ENCODE results near the gene HAPLN3. TPM values are rescaled to one million over a fixed set of nuclear protein-coding genes. Genes with fewer than 3 reads are reported as not detected.

Gene HAPLN3
- total and polyA plus RNA-seq, 4 donors = 0.21 to 0.51 (median 0.34) TPM

DNA sequence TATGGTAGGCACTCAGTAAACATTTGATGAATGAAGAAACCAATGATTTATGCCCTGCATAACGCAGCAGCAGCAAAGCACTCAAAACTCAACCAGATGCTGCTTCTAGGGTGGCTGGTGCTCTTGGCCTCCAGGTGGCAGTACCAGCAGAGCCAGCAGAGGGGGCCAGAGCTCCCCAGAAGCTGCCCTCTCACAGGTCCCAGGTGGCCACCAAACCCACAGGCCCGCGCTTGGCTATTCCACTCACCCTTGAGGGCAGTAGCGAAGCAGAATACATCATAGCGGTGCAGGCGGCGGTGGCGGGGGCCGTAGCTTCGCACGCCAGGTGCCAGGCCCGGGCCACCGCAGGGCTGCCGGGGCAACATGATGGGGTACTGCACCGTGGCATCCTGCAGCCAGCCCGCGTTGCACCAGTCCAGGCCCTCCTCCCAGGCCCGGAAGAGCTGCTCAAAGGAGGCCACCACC, 16.6 kb downstream of the HAPLN3 start:
- Histone ChIP-seq H3K27ac (ENCODE audit: low read depth in 1 of 2, low read length in 2 of 2) (no peak overlapping the region), H3K9ac (ENCODE audit: low read depth in 1 of 2, low read length in 2 of 2) (no peak overlapping the region), H3K9me3 (ENCODE audit: control insufficient read depth in 4 of 4, low read length in 3 of 4) (no peaks in the 10 kb centered on the region), H3K27me3 (ENCODE audit: control insufficient read depth in 4 of 4, insufficient read depth in 4 of 4, low read length in 3 of 4) (no peaks in the 10 kb centered on the region), H3K36me3 (ENCODE audit: control insufficient read depth in 4 of 4, insufficient read depth in 3 of 4, low read depth in 1 of 4, low read length in 3 of 4) (no peaks in the 10 kb centered on the region), H3K4me3 (ENCODE audit: low read depth in 1 of 3, low read length in 3 of 3) (no peak overlapping the region), H3K4me1 (ENCODE audit: control insufficient read depth in 4 of 4, insufficient read depth in 4 of 4, low read length in 3 of 4) (no peaks in the 10 kb centered on the region)
- TF ChIP-seq, protein P1, sequence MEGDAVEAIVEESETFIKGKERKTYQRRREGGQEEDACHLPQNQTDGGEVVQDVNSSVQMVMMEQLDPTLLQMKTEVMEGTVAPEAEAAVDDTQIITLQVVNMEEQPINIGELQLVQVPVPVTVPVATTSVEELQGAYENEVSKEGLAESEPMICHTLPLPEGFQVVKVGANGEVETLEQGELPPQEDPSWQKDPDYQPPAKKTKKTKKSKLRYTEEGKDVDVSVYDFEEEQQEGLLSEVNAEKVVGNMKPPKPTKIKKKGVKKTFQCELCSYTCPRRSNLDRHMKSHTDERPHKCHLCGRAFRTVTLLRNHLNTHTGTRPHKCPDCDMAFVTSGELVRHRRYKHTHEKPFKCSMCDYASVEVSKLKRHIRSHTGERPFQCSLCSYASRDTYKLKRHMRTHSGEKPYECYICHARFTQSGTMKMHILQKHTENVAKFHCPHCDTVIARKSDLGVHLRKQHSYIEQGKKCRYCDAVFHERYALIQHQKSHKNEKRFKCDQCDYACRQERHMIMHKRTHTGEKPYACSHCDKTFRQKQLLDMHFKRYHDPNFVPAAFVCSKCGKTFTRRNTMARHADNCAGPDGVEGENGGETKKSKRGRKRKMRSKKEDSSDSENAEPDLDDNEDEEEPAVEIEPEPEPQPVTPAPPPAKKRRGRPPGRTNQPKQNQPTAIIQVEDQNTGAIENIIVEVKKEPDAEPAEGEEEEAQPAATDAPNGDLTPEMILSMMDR (IDR thresholded peaks at IDR 0.05; ENCODE audit: low read depth, low read length, missing input control) = peak; percentile 41
- TF ChIP-seq RAD21 (IDR thresholded peaks at IDR 0.05) = peak in 1 of 2 donors; percentile 53
- no peak for TF ChIP-seq HNF4A (conservative IDR thresholded peaks at IDR 0.05)
- TF ChIP-seq GABPA (IDR thresholded peaks at IDR 0.05 in 1 of 2, conservative IDR thresholded peaks at IDR 0.05 in 1 of 2) = no peak
- no peak for TF ChIP-seq EGR1 (IDR thresholded peaks at IDR 0.05; ENCODE audit: low read depth in 2 of 2)
- peak; percentile 53 for DNase-seq (ENCODE audit: low spot score)
- 74% methylated on average over 18 of the region's 18 CpGs for WGBS

DNA sequence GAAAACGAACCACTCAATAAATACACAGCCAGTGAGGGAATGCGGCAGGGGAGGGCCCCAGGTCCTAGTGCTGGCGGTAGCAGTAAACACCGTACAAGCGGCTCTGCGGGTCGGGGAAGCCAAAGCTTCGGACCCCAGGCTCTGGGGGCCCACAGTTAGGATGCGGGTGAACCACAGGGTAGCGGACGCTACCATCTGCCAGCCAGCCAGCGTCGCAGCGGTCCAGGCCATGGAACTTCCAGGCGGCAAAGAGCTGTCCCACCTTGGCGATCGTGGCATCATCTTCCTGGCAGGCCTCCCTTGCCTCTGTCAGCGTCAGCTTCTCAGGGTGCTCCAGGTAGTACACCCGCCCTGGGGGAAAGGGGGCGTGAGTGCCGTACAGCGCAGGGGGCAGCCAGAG, 17.4 kb downstream of the HAPLN3 start:
- Histone ChIP-seq H3K27me3 (ENCODE audit: control insufficient read depth in 4 of 4, insufficient read depth in 4 of 4, low read length in 3 of 4) (peaks cover 0 to under 1% (median 0%) of the 10 kb centered on the region in 4 donors), H3K4me1 (ENCODE audit: control insufficient read depth in 4 of 4, insufficient read depth in 4 of 4, low read length in 3 of 4) (no peaks in the 10 kb centered on the region), H3K4me3 (ENCODE audit: low read depth in 1 of 3, low read length in 3 of 3) (no peak overlapping the region), H3K36me3 (ENCODE audit: control insufficient read depth in 4 of 4, insufficient read depth in 3 of 4, low read depth in 1 of 4, low read length in 3 of 4) (no peaks in the 10 kb centered on the region), H3K9ac (ENCODE audit: low read depth in 1 of 2, low read length in 2 of 2) (no peak overlapping the region), H3K9me3 (ENCODE audit: control insufficient read depth in 4 of 4, low read length in 3 of 4) (no peaks in the 10 kb centered on the region), H3K27ac (ENCODE audit: low read depth in 1 of 2, low read length in 2 of 2) (no peak overlapping the region)
- TF ChIP-seq NR2F2 (IDR thresholded peaks at IDR 0.05) (no peak), GABPA (IDR thresholded peaks at IDR 0.05 in 1 of 2, conservative IDR thresholded peaks at IDR 0.05 in 1 of 2) (no peak), HNF4A (conservative IDR thresholded peaks at IDR 0.05) (no peak), TAF1 (conservative IDR thresholded peaks at IDR 0.05) (no peak), SP1 (IDR thresholded peaks at IDR 0.05) (no peak)
- TF ChIP-seq, protein P2, sequence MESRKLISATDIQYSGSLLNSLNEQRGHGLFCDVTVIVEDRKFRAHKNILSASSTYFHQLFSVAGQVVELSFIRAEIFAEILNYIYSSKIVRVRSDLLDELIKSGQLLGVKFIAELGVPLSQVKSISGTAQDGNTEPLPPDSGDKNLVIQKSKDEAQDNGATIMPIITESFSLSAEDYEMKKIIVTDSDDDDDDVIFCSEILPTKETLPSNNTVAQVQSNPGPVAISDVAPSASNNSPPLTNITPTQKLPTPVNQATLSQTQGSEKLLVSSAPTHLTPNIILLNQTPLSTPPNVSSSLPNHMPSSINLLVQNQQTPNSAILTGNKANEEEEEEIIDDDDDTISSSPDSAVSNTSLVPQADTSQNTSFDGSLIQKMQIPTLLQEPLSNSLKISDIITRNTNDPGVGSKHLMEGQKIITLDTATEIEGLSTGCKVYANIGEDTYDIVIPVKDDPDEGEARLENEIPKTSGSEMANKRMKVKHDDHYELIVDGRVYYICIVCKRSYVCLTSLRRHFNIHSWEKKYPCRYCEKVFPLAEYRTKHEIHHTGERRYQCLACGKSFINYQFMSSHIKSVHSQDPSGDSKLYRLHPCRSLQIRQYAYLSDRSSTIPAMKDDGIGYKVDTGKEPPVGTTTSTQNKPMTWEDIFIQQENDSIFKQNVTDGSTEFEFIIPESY (IDR thresholded peaks at IDR 0.05) = no peak
- TF ChIP-seq, protein P3, sequence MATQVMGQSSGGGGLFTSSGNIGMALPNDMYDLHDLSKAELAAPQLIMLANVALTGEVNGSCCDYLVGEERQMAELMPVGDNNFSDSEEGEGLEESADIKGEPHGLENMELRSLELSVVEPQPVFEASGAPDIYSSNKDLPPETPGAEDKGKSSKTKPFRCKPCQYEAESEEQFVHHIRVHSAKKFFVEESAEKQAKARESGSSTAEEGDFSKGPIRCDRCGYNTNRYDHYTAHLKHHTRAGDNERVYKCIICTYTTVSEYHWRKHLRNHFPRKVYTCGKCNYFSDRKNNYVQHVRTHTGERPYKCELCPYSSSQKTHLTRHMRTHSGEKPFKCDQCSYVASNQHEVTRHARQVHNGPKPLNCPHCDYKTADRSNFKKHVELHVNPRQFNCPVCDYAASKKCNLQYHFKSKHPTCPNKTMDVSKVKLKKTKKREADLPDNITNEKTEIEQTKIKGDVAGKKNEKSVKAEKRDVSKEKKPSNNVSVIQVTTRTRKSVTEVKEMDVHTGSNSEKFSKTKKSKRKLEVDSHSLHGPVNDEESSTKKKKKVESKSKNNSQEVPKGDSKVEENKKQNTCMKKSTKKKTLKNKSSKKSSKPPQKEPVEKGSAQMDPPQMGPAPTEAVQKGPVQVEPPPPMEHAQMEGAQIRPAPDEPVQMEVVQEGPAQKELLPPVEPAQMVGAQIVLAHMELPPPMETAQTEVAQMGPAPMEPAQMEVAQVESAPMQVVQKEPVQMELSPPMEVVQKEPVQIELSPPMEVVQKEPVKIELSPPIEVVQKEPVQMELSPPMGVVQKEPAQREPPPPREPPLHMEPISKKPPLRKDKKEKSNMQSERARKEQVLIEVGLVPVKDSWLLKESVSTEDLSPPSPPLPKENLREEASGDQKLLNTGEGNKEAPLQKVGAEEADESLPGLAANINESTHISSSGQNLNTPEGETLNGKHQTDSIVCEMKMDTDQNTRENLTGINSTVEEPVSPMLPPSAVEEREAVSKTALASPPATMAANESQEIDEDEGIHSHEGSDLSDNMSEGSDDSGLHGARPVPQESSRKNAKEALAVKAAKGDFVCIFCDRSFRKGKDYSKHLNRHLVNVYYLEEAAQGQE (IDR thresholded peaks at IDR 0.05) = no peak
- 91% methylated on average over 22 of the region's 22 CpGs for WGBS
- no peak for DNase-seq (ENCODE audit: low spot score)

Measured in liver (tissue), 9 donors.